ENCODE measurements around the gene KIF5A. TPM values are rescaled to one million over a fixed set of nuclear protein-coding genes. Genes with fewer than 3 reads are reported as not detected.
"Not testable (repeated sequence)": the region's sequence is repeated elsewhere in the genome, so short reads cannot be mapped to it uniquely, and the experiment has no call there.

The KIF5A gene
- total and polyA plus RNA-seq, 2 of the 13 experiments (the other 11 are each of a cell fraction or from before 2014, with no cell fraction given) = 1.6 to 11.9 TPM

DNA sequence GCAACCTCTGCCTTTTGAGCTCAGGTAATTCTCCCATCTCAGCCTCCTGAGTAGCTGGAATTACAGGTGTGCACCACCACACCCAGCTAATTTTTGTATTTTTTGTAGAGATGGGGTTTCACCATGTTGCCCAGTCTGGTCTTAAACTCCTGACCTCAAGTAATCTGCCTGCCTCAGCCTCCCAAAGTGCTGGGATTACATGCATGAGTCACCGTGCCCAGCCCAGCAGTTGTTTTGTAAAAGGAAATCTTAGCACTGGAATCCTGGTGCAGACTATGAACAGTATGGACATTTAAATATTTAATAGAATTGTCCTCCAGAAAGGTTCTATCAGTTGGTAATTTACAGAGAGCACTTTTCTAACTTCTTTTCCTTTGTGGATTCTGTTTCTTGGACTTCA is 11.3 kb downstream of the KIF5A start:
- DNase-seq (ENCODE audit: low spot score); ATAC-seq; CTCF ChIA-PET (ENCODE audit: low intra/inter-chr PET ratio, low total read pairs): not testable (repeated sequence)

DNA sequence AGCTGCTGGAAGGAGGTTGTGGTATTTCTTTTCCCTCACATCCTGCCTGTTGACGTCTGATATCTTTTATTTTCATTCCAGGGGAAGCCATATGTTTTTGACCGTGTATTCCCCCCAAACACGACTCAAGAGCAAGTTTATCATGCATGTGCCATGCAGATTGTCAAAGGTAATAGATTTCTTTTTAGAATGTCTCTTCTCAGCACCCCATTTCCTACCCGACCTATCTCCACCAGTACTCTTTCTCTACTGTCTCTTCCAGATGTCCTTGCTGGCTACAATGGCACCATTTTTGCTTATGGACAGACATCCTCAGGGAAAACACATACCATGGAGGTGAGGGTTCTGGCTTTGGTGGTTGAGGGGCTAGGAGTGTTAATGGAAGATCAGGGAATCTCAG is 13.5 kb downstream of the KIF5A start:
- DNase-seq (ENCODE audit: low spot score) (no peak), ATAC-seq (no peak), FAIRE-seq (no peak)
- Histone ChIP-seq H3K9me3 (ENCODE audit: low read length) (no peaks in the 10 kb centered on the region), H3K4me3 (replicated peaks in 1 of 3; ENCODE audit: insufficient read depth in 1 of 3, low read depth in 2 of 3, low read length in 3 of 3) (no peak overlapping the region), H3K36me3 (replicated peaks in 1 of 2; ENCODE audit: control insufficient read depth in 1 of 2, insufficient read depth in 2 of 2, low read length in 2 of 2) (no peaks in the 10 kb centered on the region), H3K4me1 (ENCODE audit: insufficient read depth, low read length) (no peaks in the 10 kb centered on the region), H3K9ac (ENCODE audit: insufficient read depth, low read depth, low read length) (no peak overlapping the region), H3K27ac (ENCODE audit: extremely low read length, insufficient read depth, low read length) (no peak overlapping the region), H3K4me2 (ENCODE audit: low read depth, low read length) (no peak overlapping the region), H3K79me2 (ENCODE audit: insufficient read depth, low read length) (no peaks in the 10 kb centered on the region), H2AFZ (ENCODE audit: low read length) (no peak overlapping the region), H3K27me3 (ENCODE audit: control insufficient read depth in 1 of 2, insufficient read depth in 2 of 2, low read length in 2 of 2) (no peaks in the 10 kb centered on the region), H4K20me1 (ENCODE audit: insufficient read depth, low read length) (no peaks in the 10 kb centered on the region)
- no TSS peak for BruUV-seq (replicated peaks)
- ChIA-PET POLR2A (no interaction called here), CTCF (ENCODE audit: low intra/inter-chr PET ratio, low total read pairs) (no interaction called here)
- intact Hi-C loops (cut with micrococcal nuclease; ENCODE audit: unreplicated experiment) (no loop called here), in situ Hi-C loops (cut with HindIII; ENCODE audit: extremely low pct_ligation_motif_present, low pct_unique_long_range_greater_than_20kb) (no loop called here)
- WGBS (ENCODE audit: low lambda C conversion rate) = 50% methylated on average over 4 of the region's 4 CpGs
- TF ChIP-seq, protein P1, sequence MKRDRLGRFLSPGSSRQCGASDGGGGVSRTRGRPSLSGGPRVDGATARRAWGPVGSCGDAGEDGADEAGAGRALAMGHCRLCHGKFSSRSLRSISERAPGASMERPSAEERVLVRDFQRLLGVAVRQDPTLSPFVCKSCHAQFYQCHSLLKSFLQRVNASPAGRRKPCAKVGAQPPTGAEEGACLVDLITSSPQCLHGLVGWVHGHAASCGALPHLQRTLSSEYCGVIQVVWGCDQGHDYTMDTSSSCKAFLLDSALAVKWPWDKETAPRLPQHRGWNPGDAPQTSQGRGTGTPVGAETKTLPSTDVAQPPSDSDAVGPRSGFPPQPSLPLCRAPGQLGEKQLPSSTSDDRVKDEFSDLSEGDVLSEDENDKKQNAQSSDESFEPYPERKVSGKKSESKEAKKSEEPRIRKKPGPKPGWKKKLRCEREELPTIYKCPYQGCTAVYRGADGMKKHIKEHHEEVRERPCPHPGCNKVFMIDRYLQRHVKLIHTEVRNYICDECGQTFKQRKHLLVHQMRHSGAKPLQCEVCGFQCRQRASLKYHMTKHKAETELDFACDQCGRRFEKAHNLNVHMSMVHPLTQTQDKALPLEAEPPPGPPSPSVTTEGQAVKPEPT (CRISPR knock-in tag; IDR thresholded peaks at IDR 0.05; ENCODE audit: low read depth) = no peak
- TF ChIP-seq ZNF644 (CRISPR knock-in tag; IDR thresholded peaks at IDR 0.05; ENCODE audit: low read depth) (no peak), TCF12 (IDR thresholded peaks at IDR 0.05) (no peak), TCF12 (CRISPR knock-in tag; IDR thresholded peaks at IDR 0.05) (no peak), ZNF777 (CRISPR knock-in tag; IDR thresholded peaks at IDR 0.05) (no peak), ZNF7 (CRISPR knock-in tag; IDR thresholded peaks at IDR 0.05) (no peak), ZNF841 (CRISPR knock-in tag; IDR thresholded peaks at IDR 0.05; ENCODE audit: borderline replicate concordance) (no peak), HIVEP1 (CRISPR knock-in tag; IDR thresholded peaks at IDR 0.05) (no peak)
- TF ChIP-seq, protein P2, sequence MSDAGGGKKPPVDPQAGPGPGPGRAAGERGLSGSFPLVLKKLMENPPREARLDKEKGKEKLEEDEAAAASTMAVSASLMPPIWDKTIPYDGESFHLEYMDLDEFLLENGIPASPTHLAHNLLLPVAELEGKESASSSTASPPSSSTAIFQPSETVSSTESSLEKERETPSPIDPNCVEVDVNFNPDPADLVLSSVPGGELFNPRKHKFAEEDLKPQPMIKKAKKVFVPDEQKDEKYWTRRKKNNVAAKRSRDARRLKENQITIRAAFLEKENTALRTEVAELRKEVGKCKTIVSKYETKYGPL (CRISPR knock-in tag; IDR thresholded peaks at IDR 0.05) = no peak
- TF ChIP-seq, protein P3, sequence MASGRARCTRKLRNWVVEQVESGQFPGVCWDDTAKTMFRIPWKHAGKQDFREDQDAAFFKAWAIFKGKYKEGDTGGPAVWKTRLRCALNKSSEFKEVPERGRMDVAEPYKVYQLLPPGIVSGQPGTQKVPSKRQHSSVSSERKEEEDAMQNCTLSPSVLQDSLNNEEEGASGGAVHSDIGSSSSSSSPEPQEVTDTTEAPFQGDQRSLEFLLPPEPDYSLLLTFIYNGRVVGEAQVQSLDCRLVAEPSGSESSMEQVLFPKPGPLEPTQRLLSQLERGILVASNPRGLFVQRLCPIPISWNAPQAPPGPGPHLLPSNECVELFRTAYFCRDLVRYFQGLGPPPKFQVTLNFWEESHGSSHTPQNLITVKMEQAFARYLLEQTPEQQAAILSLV (CRISPR knock-in tag; IDR thresholded peaks at IDR 0.05; ENCODE audit: borderline replicate concordance) = no peak
- TF ChIP-seq, protein P4, sequence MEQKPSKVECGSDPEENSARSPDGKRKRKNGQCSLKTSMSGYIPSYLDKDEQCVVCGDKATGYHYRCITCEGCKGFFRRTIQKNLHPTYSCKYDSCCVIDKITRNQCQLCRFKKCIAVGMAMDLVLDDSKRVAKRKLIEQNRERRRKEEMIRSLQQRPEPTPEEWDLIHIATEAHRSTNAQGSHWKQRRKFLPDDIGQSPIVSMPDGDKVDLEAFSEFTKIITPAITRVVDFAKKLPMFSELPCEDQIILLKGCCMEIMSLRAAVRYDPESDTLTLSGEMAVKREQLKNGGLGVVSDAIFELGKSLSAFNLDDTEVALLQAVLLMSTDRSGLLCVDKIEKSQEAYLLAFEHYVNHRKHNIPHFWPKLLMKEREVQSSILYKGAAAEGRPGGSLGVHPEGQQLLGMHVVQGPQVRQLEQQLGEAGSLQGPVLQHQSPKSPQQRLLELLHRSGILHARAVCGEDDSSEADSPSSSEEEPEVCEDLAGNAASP (CRISPR knock-in tag; IDR thresholded peaks at IDR 0.05; ENCODE audit: borderline replicate concordance) = no peak
- TF ChIP-seq, protein P5, sequence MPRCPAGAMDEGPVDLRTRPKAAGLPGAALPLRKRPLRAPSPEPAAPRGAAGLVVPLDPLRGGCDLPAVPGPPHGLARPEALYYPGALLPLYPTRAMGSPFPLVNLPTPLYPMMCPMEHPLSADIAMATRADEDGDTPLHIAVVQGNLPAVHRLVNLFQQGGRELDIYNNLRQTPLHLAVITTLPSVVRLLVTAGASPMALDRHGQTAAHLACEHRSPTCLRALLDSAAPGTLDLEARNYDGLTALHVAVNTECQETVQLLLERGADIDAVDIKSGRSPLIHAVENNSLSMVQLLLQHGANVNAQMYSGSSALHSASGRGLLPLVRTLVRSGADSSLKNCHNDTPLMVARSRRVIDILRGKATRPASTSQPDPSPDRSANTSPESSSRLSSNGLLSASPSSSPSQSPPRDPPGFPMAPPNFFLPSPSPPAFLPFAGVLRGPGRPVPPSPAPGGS (CRISPR knock-in tag; IDR thresholded peaks at IDR 0.05) = no peak

More for the DNA sequence above, 11.3 kb downstream of the KIF5A start:
- H4K20me1 ChIP-seq (ENCODE audit: insufficient read depth, low read length); H3K79me2 ChIP-seq (ENCODE audit: insufficient read depth, low read length); H3K27me3 ChIP-seq (ENCODE audit: control insufficient read depth in 1 of 2, insufficient read depth in 2 of 2, low read length in 2 of 2); H3K36me3 ChIP-seq (replicated peaks in 1 of 2; ENCODE audit: control insufficient read depth in 1 of 2, insufficient read depth in 2 of 2, low read length in 2 of 2); FAIRE-seq; H3K9me3 ChIP-seq (ENCODE audit: low read length); in situ Hi-C loops (cut with HindIII; ENCODE audit: extremely low pct_ligation_motif_present, low pct_unique_long_range_greater_than_20kb); H3K4me2 ChIP-seq (ENCODE audit: low read depth, low read length); BruUV-seq (replicated peaks); H3K27ac ChIP-seq (ENCODE audit: extremely low read length, insufficient read depth, low read length); intact Hi-C loops (cut with micrococcal nuclease; ENCODE audit: unreplicated experiment); H3K9ac ChIP-seq (ENCODE audit: insufficient read depth, low read depth, low read length); H3K4me1 ChIP-seq (ENCODE audit: insufficient read depth, low read length); H2AFZ ChIP-seq (ENCODE audit: low read length); H3K4me3 ChIP-seq (replicated peaks in 1 of 3; ENCODE audit: insufficient read depth in 1 of 3, low read depth in 2 of 3, low read length in 3 of 3): not testable (repeated sequence)
- 0 out of 2 replicates have a peak, but pooled peaks have one; percentile 26 for TF ChIP-seq FOSL2 (CRISPR knock-in tag; IDR thresholded peaks at IDR 0.05)
- POLR2A ChIA-PET = interaction anchor here (0.7 kb wide), 1 partner anchor 13 kb away, joined by 4 read pairs; no protein-coding TSS in a partner anchor
- 60% methylated on average over 1 of the region's 1 CpG for WGBS (ENCODE audit: low lambda C conversion rate)
